ENCODE measurements around the gene RAB5B.

The RAB5B gene, protein sequence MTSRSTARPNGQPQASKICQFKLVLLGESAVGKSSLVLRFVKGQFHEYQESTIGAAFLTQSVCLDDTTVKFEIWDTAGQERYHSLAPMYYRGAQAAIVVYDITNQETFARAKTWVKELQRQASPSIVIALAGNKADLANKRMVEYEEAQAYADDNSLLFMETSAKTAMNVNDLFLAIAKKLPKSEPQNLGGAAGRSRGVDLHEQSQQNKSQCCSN

DNA sequence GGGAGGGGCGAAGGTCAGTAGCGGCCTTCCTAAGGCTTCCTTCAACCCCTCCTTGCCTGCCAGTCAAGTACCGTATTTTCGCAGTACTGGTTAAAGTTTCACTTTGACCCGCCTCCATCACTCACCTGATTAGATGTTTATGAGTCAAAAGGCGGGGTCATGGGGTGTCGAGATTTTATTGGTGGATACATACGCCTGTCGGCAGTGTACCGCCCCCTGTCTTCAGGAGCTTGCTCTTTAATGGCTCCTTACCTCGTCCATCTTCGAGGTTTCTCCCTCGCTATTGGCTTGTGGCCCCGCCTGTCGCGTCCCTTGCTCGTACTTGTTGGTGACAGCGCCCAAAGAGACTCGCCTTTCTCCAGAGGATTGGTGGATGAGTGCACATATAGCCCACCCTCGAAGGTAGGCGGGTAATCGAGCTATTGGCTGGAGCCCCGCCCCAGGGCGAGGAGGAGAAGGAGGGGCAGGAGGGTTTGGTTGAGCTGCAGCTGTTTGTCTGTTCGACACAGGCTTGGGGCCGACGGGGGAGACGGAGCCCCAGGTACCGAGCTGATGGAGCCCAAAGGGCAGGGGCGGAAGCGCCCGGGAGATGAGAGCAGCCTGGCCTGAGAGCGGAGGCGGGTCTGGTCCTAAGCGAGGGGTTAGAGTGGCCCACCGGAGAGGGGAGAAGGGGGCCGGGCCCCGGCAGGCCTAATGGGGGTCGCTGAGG is at the start of gene RAB5B:
Gene RAB5B, plus strand, starts transcription at position 480 of the 709 bp plus-strand sequence. CDS start 12,883 bp downstream, outside the sequence.
- peak; percentile 100 for DNase-seq (ENCODE audit: low spot score)

- DNase-seq (ENCODE audit: low spot score) = no peak
Measured at GRCh38 chr12:55925371-55925770, 48.5 kb upstream of the RAB5B start.

- DNase-seq (ENCODE audit: low spot score) = no peak
Measured at GRCh38 chr12:55925870-55926737, 47.8 kb upstream of the RAB5B start.

- DNase-seq (ENCODE audit: low spot score) = peak; percentile 90
Measured at GRCh38 chr12:55926738-55927587, 46.9 kb upstream of the RAB5B start.

- DNase-seq (ENCODE audit: low spot score) = peak; percentile 79
Measured at GRCh38 chr12:55927588-55928502, 46.0 kb upstream of the RAB5B start, which contains the start of gene PYM1. PYM1 (minus strand) TSS chr12:55927894; CDS start chr12:55927761, 133 bp downstream.

- DNase-seq (ENCODE audit: low spot score) = peak; percentile 91
Measured at GRCh38 chr12:55929306-55929791, 44.5 kb upstream of the RAB5B start.

DNA sequence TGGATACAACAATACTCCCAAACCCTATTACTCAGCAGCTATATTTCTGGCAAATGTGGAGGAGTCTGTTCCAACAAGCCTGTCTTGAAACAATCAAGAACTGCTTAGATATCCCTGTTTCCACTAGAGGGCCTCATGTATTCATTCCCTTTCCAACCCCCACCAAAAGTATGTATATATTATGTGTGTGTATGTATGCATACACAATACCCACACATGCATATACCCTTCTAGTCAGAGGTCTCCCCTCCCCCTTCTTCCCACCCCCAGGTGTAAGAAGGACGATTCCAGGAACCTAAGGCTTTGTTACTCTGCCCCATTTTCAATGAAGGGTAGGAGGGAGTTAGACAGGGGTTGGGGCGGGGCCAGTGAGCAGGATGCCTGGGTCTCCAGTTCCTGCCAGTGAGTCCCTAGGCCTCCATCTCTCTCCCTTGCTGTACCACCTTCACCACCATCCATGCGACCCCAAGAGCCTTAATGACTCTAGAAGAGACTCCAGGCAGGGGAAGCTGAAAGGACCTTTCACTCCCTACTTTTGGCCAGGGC is 43.0 kb upstream of the RAB5B start, which contains the start of gene DGKA:
Gene DGKA, plus strand, starts transcription at position 392 of the 546 bp plus-strand sequence. CDS start 5,342 bp downstream, outside the sequence.
- peak; percentile 87 for DNase-seq (ENCODE audit: low spot score)

DNA sequence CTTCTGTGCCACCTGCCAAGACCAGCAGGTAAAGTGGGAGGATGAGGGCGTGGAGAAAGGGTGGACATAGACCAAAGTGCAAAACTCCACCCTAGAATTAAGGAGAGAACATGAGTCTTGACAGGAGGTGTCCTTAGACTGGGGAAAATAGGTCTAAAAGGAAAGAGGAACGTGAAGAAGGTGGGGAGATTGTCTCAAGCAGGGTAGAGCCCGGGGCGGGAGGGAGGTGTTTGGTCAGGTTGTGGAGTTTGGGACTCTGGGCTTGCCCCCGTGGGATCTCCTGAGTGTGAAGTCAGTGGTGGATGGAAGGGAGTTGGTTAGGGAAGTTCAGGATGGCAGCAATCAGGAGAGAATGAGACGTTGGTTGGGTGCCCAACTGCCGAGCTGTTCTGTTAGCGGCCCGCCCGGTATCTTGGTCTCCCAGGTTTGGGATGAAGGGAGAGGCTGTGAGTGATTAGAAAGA is 42.5 kb upstream of the RAB5B start:
- no peak for DNase-seq (ENCODE audit: low spot score)

DNA sequence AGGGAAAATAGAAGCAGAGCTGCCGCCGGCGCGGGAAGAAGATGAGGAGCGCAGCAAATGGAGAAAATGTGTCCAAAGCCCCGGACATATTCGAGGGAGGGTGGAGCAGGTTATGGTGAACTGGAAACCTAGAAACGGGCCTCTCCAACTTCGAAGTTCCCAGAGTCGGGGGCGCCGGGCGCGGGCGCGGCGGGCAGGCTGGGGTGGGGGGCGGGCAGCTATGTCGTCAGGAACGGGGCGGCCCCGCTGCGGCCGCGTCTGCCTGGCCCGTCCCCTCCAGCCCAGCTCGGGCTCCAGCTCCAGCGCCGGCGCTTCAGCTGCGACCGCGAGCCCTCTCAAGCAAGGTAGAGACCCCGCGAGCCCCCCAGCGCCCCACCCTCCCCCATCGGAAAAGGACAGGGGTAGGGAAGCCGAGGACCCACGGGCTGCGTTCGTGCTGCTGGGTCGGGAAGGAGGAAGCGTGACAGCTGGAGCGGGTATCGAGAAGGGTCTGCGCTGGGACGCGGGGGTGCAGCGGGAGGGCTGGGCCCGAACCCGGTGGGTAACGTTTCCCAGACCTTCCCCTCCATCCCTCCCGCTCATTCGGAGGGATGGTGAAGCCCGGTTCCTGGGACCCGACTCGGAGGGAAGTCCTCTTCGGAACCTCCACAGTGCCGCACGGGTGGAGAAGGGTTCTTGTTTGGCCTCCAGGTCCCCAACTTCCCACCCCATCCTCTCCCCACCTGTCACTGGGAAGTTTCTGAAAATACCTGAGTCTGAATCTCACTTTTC is 41.9 kb upstream of the RAB5B start:
- no peak for DNase-seq (ENCODE audit: low spot score)

DNA sequence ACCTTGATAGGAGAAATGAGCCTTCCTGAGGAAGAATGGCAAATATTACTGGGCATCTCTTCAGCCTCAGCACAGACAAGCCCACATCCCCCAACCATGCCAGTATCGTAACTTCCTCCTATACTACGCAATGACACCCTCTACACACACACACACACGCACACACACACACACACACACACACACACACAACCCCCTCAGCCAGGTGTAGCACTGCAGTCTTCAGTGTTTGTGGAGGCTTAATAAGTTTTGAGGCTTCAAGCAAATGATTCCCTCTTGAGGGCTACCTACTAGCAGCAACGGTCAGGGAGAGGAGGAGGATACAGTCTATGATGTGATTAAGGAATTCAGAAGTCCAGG is 41.3 kb upstream of the RAB5B start:
- peak; percentile 64 for DNase-seq (ENCODE audit: low spot score)

- DNase-seq (ENCODE audit: low spot score) = peak; percentile 42
Measured at GRCh38 chr12:55933169-55933798, 40.6 kb upstream of the RAB5B start.

GRCh38 chr12:55933799-55934742 is 39.8 kb upstream of the RAB5B start:
- DNase-seq (ENCODE audit: low spot score) = no peak

- no peak for DNase-seq (ENCODE audit: low spot score)
Measured at GRCh38 chr12:55934773-55935172, 39.1 kb upstream of the RAB5B start.

DNA sequence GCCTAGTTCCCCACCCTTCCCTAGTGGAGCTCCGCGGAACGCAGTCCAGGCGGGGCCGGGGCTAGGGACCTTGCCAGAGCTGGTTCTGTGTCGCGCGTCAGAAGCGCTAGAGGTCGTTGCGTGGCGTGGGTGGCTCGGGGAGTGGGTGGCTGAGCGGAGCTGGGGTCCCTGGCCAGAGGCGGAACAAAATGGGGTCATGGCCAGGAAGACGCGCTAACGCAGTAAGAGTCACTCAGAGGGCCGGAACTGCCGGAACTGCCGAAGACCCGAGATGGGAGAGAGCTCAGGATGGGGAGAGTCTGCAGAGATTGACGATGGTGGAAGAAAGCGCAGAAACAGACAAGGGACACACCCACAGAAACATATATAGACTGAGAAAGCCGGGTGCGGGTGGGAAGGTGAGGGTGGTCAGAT is 38.1 kb upstream of the RAB5B start:
- DNase-seq (ENCODE audit: low spot score) = no peak

DNA sequence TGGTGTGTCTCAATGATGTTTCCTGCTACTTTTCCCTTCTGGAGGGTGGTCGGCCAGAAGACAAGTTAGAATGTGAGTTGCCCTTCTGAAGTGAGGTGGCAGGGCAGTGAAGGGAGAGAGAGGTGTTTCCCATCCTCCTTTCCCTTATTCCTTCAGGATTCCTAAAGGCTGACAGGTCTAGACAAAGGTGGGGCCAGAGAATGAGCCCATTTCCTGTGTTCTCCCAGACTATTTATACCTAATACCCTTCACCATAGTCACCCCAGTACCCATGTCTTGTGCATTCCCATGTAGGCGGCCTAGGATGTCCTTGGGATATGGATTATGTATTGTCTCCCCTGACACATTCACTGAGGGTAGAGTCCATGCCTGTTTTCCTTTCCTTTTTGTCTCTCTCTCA is 35.9 kb upstream of the RAB5B start:
- DNase-seq (ENCODE audit: low spot score) = no peak

DNA sequence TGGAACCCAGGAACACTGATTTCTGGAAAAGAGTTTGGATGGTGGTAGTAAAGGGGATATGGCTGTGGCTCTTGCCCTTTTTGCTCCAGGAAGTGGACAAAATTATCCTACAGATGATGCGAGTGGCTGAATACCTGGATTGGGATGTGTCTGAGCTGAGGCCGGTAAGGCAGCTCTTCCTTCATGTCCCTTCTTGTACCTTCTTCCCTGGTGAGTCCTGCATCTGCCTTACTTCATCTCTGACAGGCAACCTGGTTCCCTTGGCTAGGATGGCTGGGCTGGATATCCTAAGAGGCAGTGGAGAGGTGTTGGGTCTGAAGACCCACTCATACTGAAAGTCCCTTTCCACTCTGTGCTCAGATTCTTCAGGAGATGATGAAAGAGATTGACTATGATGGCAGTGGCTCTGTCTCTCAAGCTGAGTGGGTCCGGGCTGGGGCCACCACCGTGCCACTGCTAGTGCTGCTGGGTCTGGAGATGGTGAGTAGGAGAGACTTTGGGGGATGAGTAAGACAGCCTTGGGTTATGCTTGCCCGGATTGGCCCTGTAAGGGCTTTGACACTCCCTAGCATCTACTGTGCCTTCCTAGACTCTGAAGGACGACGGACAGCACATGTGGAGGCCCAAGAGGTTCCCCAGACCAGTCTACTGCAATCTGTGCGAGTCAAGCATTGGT is 34.9 kb upstream of the RAB5B start:
- no peak for DNase-seq (ENCODE audit: low spot score)
